GM21367 (cell line): ENCODE data around the gene VIPAS39.

ENCODE experiments used
- ATAC-seq: cut with Tn5 transposase; IDR thresholded peaks from one replicate; pipeline ENCODE4 v1.9.1; 2021; ENCODE audit not compliant: unreplicated experiment

Gene VIPAS39

GRCh38 chr14:77406718-77407117 lies 50.7 kb downstream of the VIPAS39 start:
- no peak for ATAC-seq

DNA sequence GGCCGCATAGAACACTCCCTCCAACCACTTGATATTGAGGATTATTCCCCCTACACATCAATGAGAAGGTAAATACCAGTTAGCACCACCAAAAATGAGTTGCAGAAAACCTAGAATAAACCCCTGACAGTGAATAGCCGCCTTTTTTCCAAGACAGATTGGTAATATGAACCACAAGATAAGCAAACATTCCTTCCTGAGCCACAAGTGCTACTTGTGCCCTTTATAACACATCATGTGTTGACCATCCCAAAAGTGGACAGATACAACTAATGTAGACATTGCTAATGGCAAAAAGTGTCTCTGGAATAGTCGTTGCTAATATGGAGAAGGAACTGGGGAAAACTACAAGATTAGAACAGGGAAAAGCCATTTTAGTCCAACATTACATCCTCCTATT lies 51.3 kb downstream of the VIPAS39 start:
- no peak for ATAC-seq

GRCh38 chr14:77403768-77404167 lies 53.6 kb downstream of the VIPAS39 start:
- ATAC-seq: no peak

DNA sequence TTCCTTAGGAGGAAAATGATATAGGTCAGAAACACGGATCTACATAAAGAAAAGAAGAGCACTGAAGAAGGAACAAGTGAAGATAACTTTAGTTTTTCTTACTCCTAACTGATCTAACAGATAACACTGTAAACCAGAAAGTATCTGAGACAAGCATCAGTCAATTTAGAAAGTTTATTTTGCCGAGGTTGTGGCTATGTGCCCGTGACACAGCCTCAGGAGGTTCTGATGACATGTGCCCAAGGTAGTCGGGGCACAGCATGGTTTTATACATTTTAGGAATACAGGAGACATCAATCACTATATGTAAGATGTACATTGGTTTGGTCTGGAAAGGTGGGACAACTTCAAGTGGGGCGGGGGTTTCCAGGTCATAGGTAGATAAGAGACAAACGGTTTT lies 57.2 kb downstream of the VIPAS39 start:
- no peak for ATAC-seq

- no peak for ATAC-seq
Observed at GRCh38 chr14:77390188-77390587, 67.2 kb downstream of the VIPAS39 start.

- no peak for ATAC-seq
Observed at GRCh38 chr14:77378701-77379100, 78.7 kb downstream of the VIPAS39 start.

DNA sequence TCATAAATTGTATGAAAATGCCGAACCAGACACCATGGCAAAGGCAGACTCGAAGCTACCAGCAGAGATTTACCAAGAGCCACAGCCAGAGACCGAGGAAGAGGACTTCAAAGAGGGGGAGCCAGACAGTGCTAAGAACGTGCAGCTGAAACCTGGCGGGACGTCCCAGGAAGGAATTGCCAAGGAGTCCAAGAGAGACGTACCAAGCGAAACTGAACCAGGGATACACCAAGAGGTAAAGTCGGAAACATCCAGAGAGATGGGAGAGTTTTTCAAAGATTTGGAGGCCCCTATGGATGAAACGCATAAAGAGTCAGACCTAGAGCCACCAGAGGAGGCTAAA lies 79.9 kb downstream of the VIPAS39 start:
- ATAC-seq: no peak

DNA sequence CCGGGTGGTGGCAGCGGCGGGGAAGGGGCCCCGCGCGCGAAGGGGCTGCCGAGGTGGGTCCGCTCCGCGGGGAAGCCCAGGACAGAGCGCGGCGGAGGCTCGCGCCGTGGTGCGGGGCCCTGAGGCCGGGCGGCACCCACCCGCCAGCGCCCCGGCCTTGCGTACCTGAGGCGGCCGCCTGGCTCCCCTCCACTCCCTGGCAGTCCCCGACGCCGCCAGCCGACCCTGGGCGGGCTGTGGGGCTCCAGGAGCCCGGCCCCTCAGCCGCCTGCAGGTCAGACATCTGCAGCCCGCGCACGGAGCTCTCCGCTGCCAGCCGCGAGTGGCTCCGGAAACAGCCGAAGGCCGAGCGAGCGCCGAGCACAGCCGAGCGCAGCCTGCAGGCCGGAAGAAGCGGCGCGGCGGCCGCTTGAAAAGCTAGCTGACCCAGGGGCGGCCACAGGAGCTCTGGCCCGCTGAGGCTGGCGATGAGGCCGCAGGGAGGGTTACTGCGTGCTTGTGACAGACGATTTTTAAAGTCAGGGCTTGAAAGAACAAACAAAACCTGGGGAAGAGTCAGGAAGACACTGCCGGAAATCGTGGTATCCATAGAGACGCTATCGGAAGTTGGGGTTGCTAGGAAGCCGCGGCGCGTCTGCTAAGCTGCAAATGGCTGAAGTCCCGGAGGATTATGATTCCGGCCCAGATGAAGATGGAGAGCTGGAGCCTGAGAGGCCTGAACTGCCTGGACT lies 80.5 kb downstream of the VIPAS39 start, which contains the start of the genes SAMD15 and TMED8:
TSS of gene SAMD15 (plus strand) at position 609 of the 731 bp plus-strand sequence. CDS start at position 649, 40 bp downstream.
TSS of gene TMED8 (minus strand) at position 324 of the 731 bp plus-strand sequence. CDS start at position 283, 41 bp downstream.
- ATAC-seq: peak; percentile 68
